Sigmoid colon (tissue), 4 donors: Measurements from ENCODE around the gene SLC17A9.

ENCODE experiments used
- POLR2A ChIP-seq, 2 donors: fragments of 450-650 bp; IDR thresholded peaks; one replicate each; pipeline ENCODE4 v1.6.1; 2016; ENCODE audit warnings: antibody characterized with exemption in 2 of 2, mild to moderate bottlenecking in 2 of 2, moderate library complexity in 2 of 2
- POLR2AphosphoS5 ChIP-seq, 4 donors: sonication (generic); formaldehyde crosslinking; IDR thresholded peaks; one replicate each; pipeline ENCODE4 v1.6.1; 2017; ENCODE audit warnings: antibody characterized with exemption in 4 of 4
- TF ChIP-seq, protein P1 (sequence below), 4 experiments: fragments of 450-650 bp in 3 of 4; fragments of 200-600 bp in 1 of 4; IDR thresholded peaks; one replicate each; pipeline ENCODE4 v1.5.1; 2016 to 2019; ENCODE audit warnings: antibody characterized with exemption in 4 of 4, mild to moderate bottlenecking in 3 of 4, moderate library complexity in 2 of 4

DNA sequence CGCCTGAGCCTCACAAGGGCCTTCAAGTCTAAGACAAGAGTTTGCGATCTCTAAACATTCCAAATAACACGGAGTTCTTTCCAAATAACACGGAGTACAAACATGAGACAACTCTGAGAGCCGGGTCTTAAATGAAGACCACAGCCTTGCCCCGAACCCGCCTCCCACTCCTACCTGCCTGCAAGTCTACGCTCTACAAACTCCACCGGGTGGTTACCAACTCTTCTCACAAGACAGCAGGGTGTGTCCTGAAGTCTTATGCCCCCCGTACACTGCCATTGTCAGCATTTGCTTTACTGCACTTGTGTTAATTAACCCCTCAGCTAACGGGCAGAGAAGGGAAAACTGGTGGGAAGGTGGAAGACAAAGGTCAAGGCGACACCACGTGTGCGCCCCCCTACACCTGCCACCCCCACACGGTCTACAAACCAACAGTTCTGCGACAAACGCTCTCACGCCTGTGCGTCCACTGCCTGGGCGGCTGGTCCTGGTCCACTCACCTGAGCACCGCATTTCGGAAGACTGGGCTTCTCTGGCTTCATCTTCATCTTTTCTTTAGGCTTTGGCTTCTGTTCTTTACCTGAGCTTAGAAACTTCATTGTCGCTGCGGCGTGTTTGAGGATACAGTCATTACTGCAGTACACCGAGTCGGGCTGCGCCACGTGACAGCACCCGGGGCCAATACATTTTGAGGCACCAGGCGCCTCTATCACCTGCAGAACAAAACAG, 45.7 kb upstream of the SLC17A9 start:
- TF ChIP-seq POLR2AphosphoS5 (IDR thresholded peaks at IDR 0.05) (no peak), POLR2A (IDR thresholded peaks at IDR 0.05) (no peak)
- TF ChIP-seq, protein P1, sequence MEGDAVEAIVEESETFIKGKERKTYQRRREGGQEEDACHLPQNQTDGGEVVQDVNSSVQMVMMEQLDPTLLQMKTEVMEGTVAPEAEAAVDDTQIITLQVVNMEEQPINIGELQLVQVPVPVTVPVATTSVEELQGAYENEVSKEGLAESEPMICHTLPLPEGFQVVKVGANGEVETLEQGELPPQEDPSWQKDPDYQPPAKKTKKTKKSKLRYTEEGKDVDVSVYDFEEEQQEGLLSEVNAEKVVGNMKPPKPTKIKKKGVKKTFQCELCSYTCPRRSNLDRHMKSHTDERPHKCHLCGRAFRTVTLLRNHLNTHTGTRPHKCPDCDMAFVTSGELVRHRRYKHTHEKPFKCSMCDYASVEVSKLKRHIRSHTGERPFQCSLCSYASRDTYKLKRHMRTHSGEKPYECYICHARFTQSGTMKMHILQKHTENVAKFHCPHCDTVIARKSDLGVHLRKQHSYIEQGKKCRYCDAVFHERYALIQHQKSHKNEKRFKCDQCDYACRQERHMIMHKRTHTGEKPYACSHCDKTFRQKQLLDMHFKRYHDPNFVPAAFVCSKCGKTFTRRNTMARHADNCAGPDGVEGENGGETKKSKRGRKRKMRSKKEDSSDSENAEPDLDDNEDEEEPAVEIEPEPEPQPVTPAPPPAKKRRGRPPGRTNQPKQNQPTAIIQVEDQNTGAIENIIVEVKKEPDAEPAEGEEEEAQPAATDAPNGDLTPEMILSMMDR (IDR thresholded peaks at IDR 0.05): no peak
